ENCODE results near the gene ITGA3. TPM values are rescaled to one million over a fixed set of nuclear protein-coding genes. Genes with fewer than 3 reads are reported as not detected.

The ITGA3 gene
- total and polyA plus RNA-seq, 3 donors from 2014 or later = 20.0 to 30.7 (median 24.2) TPM

GRCh38 chr17:50136096-50136687 is 80.3 kb downstream of the ITGA3 start:
- WGBS, 2 donors = 86 to 93% methylated on average over 7 to 11 of the region's 11 CpGs
- no peaks in the 10 kb centered on the region for H3K36me3 ChIP-seq (ENCODE audit: low read depth, missing control alignments)
- no peak for DNase-seq
- H3K4me3 ChIP-seq = no peak overlapping the region
- intact Hi-C loops (cut with DNase I; ENCODE audit: low total_unique reads) = no loop called here
- no peak for TF ChIP-seq POLR2A (IDR thresholded peaks at IDR 0.05)
- TF ChIP-seq, protein P1, sequence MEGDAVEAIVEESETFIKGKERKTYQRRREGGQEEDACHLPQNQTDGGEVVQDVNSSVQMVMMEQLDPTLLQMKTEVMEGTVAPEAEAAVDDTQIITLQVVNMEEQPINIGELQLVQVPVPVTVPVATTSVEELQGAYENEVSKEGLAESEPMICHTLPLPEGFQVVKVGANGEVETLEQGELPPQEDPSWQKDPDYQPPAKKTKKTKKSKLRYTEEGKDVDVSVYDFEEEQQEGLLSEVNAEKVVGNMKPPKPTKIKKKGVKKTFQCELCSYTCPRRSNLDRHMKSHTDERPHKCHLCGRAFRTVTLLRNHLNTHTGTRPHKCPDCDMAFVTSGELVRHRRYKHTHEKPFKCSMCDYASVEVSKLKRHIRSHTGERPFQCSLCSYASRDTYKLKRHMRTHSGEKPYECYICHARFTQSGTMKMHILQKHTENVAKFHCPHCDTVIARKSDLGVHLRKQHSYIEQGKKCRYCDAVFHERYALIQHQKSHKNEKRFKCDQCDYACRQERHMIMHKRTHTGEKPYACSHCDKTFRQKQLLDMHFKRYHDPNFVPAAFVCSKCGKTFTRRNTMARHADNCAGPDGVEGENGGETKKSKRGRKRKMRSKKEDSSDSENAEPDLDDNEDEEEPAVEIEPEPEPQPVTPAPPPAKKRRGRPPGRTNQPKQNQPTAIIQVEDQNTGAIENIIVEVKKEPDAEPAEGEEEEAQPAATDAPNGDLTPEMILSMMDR (IDR thresholded peaks at IDR 0.05) = no peak
- H3K27ac ChIP-seq = no peak overlapping the region
- H3K9me3 ChIP-seq = no peaks in the 10 kb centered on the region
- no peaks in the 10 kb centered on the region for H3K27me3 ChIP-seq
- peaks cover 6% of the 10 kb centered on the region for H3K4me1 ChIP-seq

DNA sequence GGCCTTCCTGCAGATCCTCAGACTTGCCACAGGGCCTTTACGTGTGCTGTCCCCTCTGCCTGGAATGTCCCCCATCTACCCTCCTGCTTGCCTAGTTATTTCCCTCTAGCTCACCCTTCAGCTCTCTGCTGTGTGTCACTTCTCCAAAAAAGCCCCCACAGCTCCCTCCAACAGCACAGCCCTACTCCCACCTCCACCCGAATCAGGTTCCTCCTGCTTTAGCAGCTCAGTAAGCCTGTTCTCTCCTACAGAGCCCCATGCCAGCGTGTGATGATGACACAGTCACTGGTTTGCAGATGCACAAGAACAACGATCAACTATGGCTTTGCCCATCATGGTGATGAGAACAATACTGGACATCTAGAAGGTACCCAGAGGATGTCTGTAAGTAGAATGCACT is 81.1 kb downstream of the ITGA3 start:
- Histone ChIP-seq H3K27ac (no peak overlapping the region), H3K27me3 (no peaks in the 10 kb centered on the region), H3K4me1 (peaks cover 6% of the 10 kb centered on the region), H3K9me3 (no peaks in the 10 kb centered on the region), H3K4me3 (no peak overlapping the region), H3K36me3 (ENCODE audit: low read depth, missing control alignments) (no peaks in the 10 kb centered on the region)
- WGBS, 2 donors = 89 to 91% methylated on average over 4 of the region's 4 CpGs
- TF ChIP-seq, protein P1 (IDR thresholded peaks at IDR 0.05) = no peak
- TF ChIP-seq POLR2A (IDR thresholded peaks at IDR 0.05) = no peak
- intact Hi-C loops (cut with DNase I; ENCODE audit: low total_unique reads) = no loop called here
- DNase-seq = no peak

DNA sequence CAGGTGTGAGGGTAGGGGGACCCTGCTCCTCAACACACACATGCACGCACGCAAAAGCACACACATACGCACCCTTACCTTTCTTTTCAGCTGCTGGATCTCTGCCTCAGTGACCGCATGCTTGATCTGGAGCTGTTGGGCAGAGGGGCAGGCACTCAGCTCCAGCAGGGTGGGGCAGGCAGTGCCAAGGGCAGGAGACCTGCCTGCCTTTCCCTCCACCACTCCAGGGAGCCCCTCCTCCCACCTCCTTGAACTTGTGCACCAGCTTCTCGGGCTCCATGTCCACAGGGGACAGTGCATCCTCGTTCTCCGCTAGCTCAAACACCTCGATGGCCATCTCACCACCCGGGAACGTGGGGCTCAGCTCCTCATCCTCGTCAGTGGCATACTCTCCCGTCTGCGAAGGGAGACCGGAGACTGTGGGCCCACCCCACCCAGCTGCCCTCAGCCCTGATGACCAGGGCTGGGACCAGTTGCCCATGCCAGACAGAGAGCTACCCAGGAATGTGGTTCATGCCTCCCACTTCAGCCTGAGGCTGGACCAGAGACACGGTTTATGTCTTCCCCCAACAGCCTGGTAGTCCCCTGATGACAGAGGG is 83.4 kb downstream of the ITGA3 start:
- Histone ChIP-seq H3K36me3 (ENCODE audit: low read depth, missing control alignments) (no peaks in the 10 kb centered on the region), H3K27me3 (no peaks in the 10 kb centered on the region), H3K4me1 (no peaks in the 10 kb centered on the region), H3K4me3 (no peak overlapping the region), H3K27ac (no peak overlapping the region), H3K9me3 (no peaks in the 10 kb centered on the region)
- no peak for DNase-seq
- 86 to 90% methylated on average over 15 of the region's 15 CpGs for WGBS, 2 donors
- TF ChIP-seq POLR2A (IDR thresholded peaks at IDR 0.05) = no peak
- TF ChIP-seq, protein P1 (IDR thresholded peaks at IDR 0.05) = no peak
- intact Hi-C loops (cut with DNase I; ENCODE audit: low total_unique reads) = no loop called here

Other genes starting within 250 kb of the ITGA3 start
- gene TAC4, start 208.0 kb upstream of the ITGA3 start, total RNA-seq = not detected
- gene TAC4, start 208.0 kb upstream of the ITGA3 start, polyA plus RNA-seq (ENCODE audit: insufficient read depth, low read depth, low replicate concordance) = not detected
- gene DLX4, start 86.9 kb upstream of the ITGA3 start, total RNA-seq = 1 to 10 TPM in 1 of 2 donors, under 1 TPM in 1; 0.37 to 1.2 TPM
- gene DLX4, start 86.9 kb upstream of the ITGA3 start, polyA plus RNA-seq (ENCODE audit: insufficient read depth, low read depth, low replicate concordance) = 0.30 TPM
- gene DLX3, start 60.9 kb upstream of the ITGA3 start, total RNA-seq = 1 to 10 TPM; 1.4 to 1.5 TPM
- gene DLX3, start 60.9 kb upstream of the ITGA3 start, polyA plus RNA-seq (ENCODE audit: insufficient read depth, low read depth, low replicate concordance) = 1.0 TPM
- gene PDK2, start 39.2 kb downstream of the ITGA3 start, total RNA-seq = 10 to 100 TPM; 50.6 to 62.1 TPM
- gene PDK2, start 39.2 kb downstream of the ITGA3 start, polyA plus RNA-seq (ENCODE audit: insufficient read depth, low read depth, low replicate concordance) = 56.4 TPM
- gene SAMD14, start 74.0 kb downstream of the ITGA3 start, total RNA-seq = 1 to 10 TPM; 3.2 to 3.3 TPM
- gene SAMD14, start 74.0 kb downstream of the ITGA3 start, polyA plus RNA-seq (ENCODE audit: insufficient read depth, low read depth, low replicate concordance) = 5.2 TPM
- gene PPP1R9B, start 94.6 kb downstream of the ITGA3 start, total RNA-seq = 10 to 100 TPM; 81.1 to 82.4 TPM
- 49.1 TPM for gene PPP1R9B, start 94.6 kb downstream of the ITGA3 start, polyA plus RNA-seq (ENCODE audit: insufficient read depth, low read depth, low replicate concordance)
- gene SGCA, start 109.9 kb downstream of the ITGA3 start, total RNA-seq = 1 to 10 TPM; 2.4 to 7.6 TPM
- gene SGCA, start 109.9 kb downstream of the ITGA3 start, polyA plus RNA-seq (ENCODE audit: insufficient read depth, low read depth, low replicate concordance) = 33.1 TPM
- 10 to 100 TPM; 32.5 to 35.1 TPM for gene COL1A1, start 145.5 kb downstream of the ITGA3 start, total RNA-seq
- gene COL1A1, start 145.5 kb downstream of the ITGA3 start, polyA plus RNA-seq (ENCODE audit: insufficient read depth, low read depth, low replicate concordance) = 557 TPM
- 1 to 10 TPM in 1 of 2 donors, under 1 TPM in 1; 0.93 to 1.5 TPM for gene TMEM92, start 218.4 kb downstream of the ITGA3 start, total RNA-seq
- 0.44 TPM for gene TMEM92, start 218.4 kb downstream of the ITGA3 start, polyA plus RNA-seq (ENCODE audit: insufficient read depth, low read depth, low replicate concordance)

Measured in testis (tissue), 3 donors.